NCI-H1048 (cell line): Measurements from ENCODE around the gene STMP1.

ENCODE experiments used
- DNase-seq: peaks from one replicate; lab custom pipeline; 2025; lab: John Stamatoyannopoulos, UW

STMP1 gene

GRCh38 chr7:135721198-135721820 lies 59.0 kb downstream of the STMP1 start:
- DNase-seq = no peak

- DNase-seq = no peak
Observed at GRCh38 chr7:135723411-135723810, 61.1 kb downstream of the STMP1 start.
